Measurements from ENCODE around the gene TGFB2. TPM values are rescaled to one million over a fixed set of nuclear protein-coding genes. Genes with fewer than 3 reads are reported as not detected.

Gene TGFB2
- total RNA-seq, 1 experiment from 2014 or later = 2.5 TPM

DNA sequence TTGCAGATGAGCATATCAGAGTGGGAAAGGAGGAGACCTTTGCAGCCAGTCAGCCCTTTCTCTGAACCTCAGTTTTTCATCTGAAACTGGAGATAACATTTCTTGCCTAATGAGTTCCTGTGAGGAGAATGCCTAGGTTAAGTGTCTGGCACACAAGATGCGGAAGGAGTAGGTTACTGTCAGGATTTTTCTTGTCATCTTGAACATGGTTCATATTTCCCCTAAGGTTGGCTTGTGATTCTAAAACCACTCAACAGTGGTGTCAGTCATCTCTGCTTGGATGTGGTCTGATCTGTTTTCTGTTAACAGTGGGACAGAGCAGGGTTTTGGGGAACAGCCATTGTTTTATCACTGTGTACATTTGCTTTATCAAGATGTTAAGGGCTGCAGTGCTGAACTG, 70.6 kb downstream of the TGFB2 start:
- no peak for TF ChIP-seq USF2 (CRISPR knock-in tag; IDR thresholded peaks at IDR 0.05)
- no peak for TF ChIP-seq ZNF219 (CRISPR knock-in tag; IDR thresholded peaks at IDR 0.05; ENCODE audit: borderline replicate concordance)
- TF ChIP-seq, protein P1, sequence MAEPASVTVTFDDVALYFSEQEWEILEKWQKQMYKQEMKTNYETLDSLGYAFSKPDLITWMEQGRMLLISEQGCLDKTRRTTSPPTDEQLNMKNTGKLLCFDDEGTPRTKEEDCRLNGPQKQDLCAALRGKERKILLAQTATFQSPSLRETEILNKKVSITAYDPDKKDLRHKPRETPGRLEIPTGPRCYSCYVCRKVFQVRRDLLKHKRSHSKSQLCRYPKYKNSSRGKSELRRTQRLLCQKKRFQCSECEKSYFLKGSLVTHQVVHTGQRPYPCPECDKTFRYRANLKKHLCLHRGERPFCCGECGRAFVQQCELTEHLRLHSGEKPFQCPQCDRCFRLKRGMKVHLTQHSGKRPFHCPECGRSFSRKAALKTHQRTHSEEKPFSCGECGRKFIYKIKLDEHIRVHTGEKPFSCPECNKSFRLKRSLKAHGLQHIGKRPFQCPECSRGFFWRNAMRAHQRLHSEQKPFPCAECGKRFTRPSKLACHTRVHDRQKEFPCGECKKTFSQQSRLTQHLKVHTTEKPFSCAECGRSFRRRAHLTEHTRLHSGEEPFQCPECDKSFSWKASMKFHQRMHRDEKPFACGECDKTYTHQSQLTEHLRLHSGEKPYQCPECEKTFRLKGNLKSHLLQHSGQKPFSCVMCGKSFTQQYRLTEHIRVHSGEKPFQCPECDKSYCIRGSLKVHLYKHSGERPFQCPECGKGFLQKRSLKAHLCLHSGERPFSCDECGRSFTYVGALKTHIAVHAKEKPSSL (CRISPR knock-in tag; conservative IDR thresholded peaks at IDR 0.05) = no peak
- TF ChIP-seq, protein P2, sequence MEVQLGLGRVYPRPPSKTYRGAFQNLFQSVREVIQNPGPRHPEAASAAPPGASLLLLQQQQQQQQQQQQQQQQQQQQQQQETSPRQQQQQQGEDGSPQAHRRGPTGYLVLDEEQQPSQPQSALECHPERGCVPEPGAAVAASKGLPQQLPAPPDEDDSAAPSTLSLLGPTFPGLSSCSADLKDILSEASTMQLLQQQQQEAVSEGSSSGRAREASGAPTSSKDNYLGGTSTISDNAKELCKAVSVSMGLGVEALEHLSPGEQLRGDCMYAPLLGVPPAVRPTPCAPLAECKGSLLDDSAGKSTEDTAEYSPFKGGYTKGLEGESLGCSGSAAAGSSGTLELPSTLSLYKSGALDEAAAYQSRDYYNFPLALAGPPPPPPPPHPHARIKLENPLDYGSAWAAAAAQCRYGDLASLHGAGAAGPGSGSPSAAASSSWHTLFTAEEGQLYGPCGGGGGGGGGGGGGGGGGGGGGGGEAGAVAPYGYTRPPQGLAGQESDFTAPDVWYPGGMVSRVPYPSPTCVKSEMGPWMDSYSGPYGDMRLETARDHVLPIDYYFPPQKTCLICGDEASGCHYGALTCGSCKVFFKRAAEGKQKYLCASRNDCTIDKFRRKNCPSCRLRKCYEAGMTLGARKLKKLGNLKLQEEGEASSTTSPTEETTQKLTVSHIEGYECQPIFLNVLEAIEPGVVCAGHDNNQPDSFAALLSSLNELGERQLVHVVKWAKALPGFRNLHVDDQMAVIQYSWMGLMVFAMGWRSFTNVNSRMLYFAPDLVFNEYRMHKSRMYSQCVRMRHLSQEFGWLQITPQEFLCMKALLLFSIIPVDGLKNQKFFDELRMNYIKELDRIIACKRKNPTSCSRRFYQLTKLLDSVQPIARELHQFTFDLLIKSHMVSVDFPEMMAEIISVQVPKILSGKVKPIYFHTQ (CRISPR knock-in tag; IDR thresholded peaks at IDR 0.05) = no peak
- TF ChIP-seq, protein P3, sequence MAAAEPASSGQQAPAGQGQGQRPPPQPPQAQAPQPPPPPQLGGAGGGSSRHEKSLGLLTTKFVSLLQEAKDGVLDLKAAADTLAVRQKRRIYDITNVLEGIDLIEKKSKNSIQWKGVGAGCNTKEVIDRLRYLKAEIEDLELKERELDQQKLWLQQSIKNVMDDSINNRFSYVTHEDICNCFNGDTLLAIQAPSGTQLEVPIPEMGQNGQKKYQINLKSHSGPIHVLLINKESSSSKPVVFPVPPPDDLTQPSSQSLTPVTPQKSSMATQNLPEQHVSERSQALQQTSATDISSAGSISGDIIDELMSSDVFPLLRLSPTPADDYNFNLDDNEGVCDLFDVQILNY (CRISPR knock-in tag; IDR thresholded peaks at IDR 0.05) = no peak
- no peak for TF ChIP-seq ZNF317 (CRISPR knock-in tag; IDR thresholded peaks at IDR 0.05; ENCODE audit: borderline replicate concordance, low read depth)
- no peak for TF ChIP-seq ZNF121 (CRISPR knock-in tag; IDR thresholded peaks at IDR 0.05)
- TF ChIP-seq ZNF396 (CRISPR knock-in tag; IDR thresholded peaks at IDR 0.05; ENCODE audit: borderline replicate concordance) = no peak
- TF ChIP-seq MYBL2 (CRISPR knock-in tag; IDR thresholded peaks at IDR 0.05) = no peak
- no peak for TF ChIP-seq NR1H2 (CRISPR knock-in tag; IDR thresholded peaks at IDR 0.05)
- TF ChIP-seq, protein P4, sequence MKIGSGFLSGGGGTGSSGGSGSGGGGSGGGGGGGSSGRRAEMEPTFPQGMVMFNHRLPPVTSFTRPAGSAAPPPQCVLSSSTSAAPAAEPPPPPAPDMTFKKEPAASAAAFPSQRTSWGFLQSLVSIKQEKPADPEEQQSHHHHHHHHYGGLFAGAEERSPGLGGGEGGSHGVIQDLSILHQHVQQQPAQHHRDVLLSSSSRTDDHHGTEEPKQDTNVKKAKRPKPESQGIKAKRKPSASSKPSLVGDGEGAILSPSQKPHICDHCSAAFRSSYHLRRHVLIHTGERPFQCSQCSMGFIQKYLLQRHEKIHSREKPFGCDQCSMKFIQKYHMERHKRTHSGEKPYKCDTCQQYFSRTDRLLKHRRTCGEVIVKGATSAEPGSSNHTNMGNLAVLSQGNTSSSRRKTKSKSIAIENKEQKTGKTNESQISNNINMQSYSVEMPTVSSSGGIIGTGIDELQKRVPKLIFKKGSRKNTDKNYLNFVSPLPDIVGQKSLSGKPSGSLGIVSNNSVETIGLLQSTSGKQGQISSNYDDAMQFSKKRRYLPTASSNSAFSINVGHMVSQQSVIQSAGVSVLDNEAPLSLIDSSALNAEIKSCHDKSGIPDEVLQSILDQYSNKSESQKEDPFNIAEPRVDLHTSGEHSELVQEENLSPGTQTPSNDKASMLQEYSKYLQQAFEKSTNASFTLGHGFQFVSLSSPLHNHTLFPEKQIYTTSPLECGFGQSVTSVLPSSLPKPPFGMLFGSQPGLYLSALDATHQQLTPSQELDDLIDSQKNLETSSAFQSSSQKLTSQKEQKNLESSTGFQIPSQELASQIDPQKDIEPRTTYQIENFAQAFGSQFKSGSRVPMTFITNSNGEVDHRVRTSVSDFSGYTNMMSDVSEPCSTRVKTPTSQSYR (CRISPR knock-in tag; IDR thresholded peaks at IDR 0.05) = no peak
- TF ChIP-seq, protein P5, sequence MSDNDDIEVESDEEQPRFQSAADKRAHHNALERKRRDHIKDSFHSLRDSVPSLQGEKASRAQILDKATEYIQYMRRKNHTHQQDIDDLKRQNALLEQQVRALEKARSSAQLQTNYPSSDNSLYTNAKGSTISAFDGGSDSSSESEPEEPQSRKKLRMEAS (CRISPR knock-in tag; IDR thresholded peaks at IDR 0.05) = no peak
- no peak for TF ChIP-seq NR2C2 (CRISPR knock-in tag; IDR thresholded peaks at IDR 0.05)
- no peak for TF ChIP-seq RORB (CRISPR knock-in tag; IDR thresholded peaks at IDR 0.05)
- TF ChIP-seq, protein P6, sequence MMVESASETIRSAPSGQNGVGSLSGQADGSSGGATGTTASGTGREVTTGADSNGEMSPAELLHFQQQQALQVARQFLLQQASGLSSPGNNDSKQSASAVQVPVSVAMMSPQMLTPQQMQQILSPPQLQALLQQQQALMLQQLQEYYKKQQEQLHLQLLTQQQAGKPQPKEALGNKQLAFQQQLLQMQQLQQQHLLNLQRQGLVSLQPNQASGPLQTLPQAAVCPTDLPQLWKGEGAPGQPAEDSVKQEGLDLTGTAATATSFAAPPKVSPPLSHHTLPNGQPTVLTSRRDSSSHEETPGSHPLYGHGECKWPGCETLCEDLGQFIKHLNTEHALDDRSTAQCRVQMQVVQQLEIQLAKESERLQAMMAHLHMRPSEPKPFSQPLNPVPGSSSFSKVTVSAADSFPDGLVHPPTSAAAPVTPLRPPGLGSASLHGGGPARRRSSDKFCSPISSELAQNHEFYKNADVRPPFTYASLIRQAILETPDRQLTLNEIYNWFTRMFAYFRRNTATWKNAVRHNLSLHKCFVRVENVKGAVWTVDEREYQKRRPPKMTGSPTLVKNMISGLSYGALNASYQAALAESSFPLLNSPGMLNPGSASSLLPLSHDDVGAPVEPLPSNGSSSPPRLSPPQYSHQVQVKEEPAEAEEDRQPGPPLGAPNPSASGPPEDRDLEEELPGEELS (CRISPR knock-in tag; IDR thresholded peaks at IDR 0.05) = no peak
- no peak for TF ChIP-seq HMGA2 (CRISPR knock-in tag; IDR thresholded peaks at IDR 0.05)
- TF ChIP-seq EMX1 (CRISPR knock-in tag; IDR thresholded peaks at IDR 0.05) = no peak
- TF ChIP-seq RELA (CRISPR knock-in tag; IDR thresholded peaks at IDR 0.05; ENCODE audit: borderline replicate concordance) = no peak
- TF ChIP-seq, protein P7, sequence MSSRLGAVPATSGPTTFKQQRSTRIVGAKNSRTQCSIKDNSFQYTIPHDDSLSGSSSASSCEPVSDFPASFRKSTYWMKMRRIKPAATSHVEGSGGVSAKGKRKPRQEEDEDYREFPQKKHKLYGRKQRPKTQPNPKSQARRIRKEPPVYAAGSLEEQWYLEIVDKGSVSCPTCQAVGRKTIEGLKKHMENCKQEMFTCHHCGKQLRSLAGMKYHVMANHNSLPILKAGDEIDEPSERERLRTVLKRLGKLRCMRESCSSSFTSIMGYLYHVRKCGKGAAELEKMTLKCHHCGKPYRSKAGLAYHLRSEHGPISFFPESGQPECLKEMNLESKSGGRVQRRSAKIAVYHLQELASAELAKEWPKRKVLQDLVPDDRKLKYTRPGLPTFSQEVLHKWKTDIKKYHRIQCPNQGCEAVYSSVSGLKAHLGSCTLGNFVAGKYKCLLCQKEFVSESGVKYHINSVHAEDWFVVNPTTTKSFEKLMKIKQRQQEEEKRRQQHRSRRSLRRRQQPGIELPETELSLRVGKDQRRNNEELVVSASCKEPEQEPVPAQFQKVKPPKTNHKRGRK (CRISPR knock-in tag; IDR thresholded peaks at IDR 0.05; ENCODE audit: borderline replicate concordance) = no peak
- no peak for TF ChIP-seq IRF2 (CRISPR knock-in tag; IDR thresholded peaks at IDR 0.05; ENCODE audit: borderline replicate concordance, low read depth)
- ChIA-PET CTCF (no interaction called here), POLR2A (no interaction called here)
- H3K27ac Mint-ChIP-seq = no peak overlapping the region
- H3K9me3 Mint-ChIP-seq = peaks cover 29% of the 10 kb centered on the region
- no peaks in the 10 kb centered on the region for H3K27me3 Mint-ChIP-seq (ENCODE audit: low read depth)
- H3K4me3 Mint-ChIP-seq = no peak overlapping the region
- DNase-seq (ENCODE audit: low spot score) (no peak), ATAC-seq (no peak)
- peaks cover 15% of the 10 kb centered on the region for H3K36me3 Mint-ChIP-seq
- no peaks in the 10 kb centered on the region for H3K4me1 Mint-ChIP-seq

All from WTC11 (cell line).